SK-N-MC (cell line): Measurements from ENCODE around the gene DISC1.

ENCODE experiments used
- EZH2 ChIP-seq: fragments of 200-600 bp; sonication (generic); IDR thresholded peaks from one replicate; pipeline ENCODE4 v1.6.1; 2017; ENCODE audit warnings: antibody characterized with exemption
- POLR2AphosphoS5 ChIP-seq: IDR thresholded peaks from 2 replicates; pipeline ENCODE4 v1.6.1; 2012; ENCODE audit warnings: mild to moderate bottlenecking, low read depth, low read length, borderline replicate concordance

- TF ChIP-seq POLR2AphosphoS5 (no peak), EZH2 (no peak)
Observed at GRCh38 chr1:231706934-231707333, 80.3 kb downstream of the DISC1 start.
